Psoas muscle (tissue), 8 donors: ENCODE results near the gene NFE2L3. TPM values are rescaled to one million over a fixed set of nuclear protein-coding genes. Genes with fewer than 3 reads are reported as not detected.

Experiments used
- ATAC-seq, 4 donors: fragments of 200-7000 bp; cut with Tn5 transposase; one replicate each; pipeline ENCODE4 v1.9.1; 2020; ENCODE audit warnings: moderate library complexity in 3 of 4, mild to moderate bottlenecking in 2 of 4
- DNase-seq, 2 donors: peaks; one replicate each; pipeline ENCODE4 v3.0.0-alpha.2; 2020
- H3K27ac ChIP-seq: fragments of 200-600 bp; one replicate; pipeline ENCODE4 v1.8.0; 2022
- H3K27me3 ChIP-seq, 3 donors: fragments of 200-600 bp in 1 of 3; one replicate each; pipeline versions ENCODE4 v1.6.1 to v1.8.0; 2013 to 2022; ENCODE audit warnings: low read length in 2 of 3, mild to moderate bottlenecking in 2 of 3, moderate library complexity in 1 of 3; ENCODE audit not compliant: insufficient read depth in 3 of 3
- H3K36me3 ChIP-seq, 2 donors: fragments of 200-600 bp in 1 of 2; one replicate each; pipeline versions ENCODE4 v1.6.1 to v1.8.0; 2013 to 2022; ENCODE audit warnings: low read depth in 1 of 2, mild to moderate bottlenecking in 1 of 2, moderate library complexity in 1 of 2; ENCODE audit not compliant: insufficient read depth in 1 of 2
- H3K4me1 ChIP-seq: fragments of 200-600 bp; one replicate; pipeline ENCODE4 v1.8.0; 2022
- H3K4me3 ChIP-seq: fragments of 200-600 bp; one replicate; pipeline ENCODE4 v1.8.0; 2022; ENCODE audit warnings: mild to moderate bottlenecking
- H3K9me3 ChIP-seq: fragments of 200-600 bp; one replicate; pipeline ENCODE4 v1.8.0; 2022
- CTCF ChIP-seq: fragments of 200-600 bp; IDR thresholded peaks from one replicate; pipeline ENCODE4 v1.8.0; 2022; ENCODE audit warnings: antibody characterized with exemption
- WGBS, 3 donors: extraction: QIAGEN DNeasy Blood & Tissue Kit; methylation state at CpG; one replicate each; pipeline versions ENCODE4 v1.1.6 to v1.1.7; 2013; 5-methylcytosine and 5-hydroxymethylcytosine counted together
- intact Hi-C, 2 donors: fragments of 100-400 bp; cut with DNase I; formaldehyde crosslinking; loops; one replicate each; pipeline versions ENCODE4 v1.11.0 to v1.14.2; 2022
- polyA plus RNA-seq, 3 donors: library from polyadenylated mRNA; stranded (reverse); fragments of 200-250 nt; gene quantifications; one replicate each; pipeline ENCODE4 v1.2.3, GENCODE V29; 2013
- total RNA-seq, 4 donors: library from RNA; stranded (reverse); fragmentation: NEBNext Ultra II Directional in 2 of 4; extraction: Animal tissue kit (Norgen Biotek cat#: 25700) in 2 of 4; gene quantifications; one replicate each; pipeline versions ENCODE4 v1.2.1 to v1.2.4, GENCODE V29; 2021 to 2023
- donor health status: healthy with polysubstance abuse.
- donor health status: DM: no; HTN: no; CAD: no; lungs with moderate emphysema.
- donor health status: Bipolar disorder and iron deficiency.
- donor health status: healthy.
- donor health status: DM: yes; HTN: yes; CAD: no.
- donor health status: DM: no; HTN: no; CAD: no.
- donor health status: DM: no; HTN: no; CAD: no.
- donor health status: DM: yes; HTN: yes; CAD: no.

NFE2L3 gene
- total and polyA plus RNA-seq, 7 donors = 0.44 to 1.1 (median 0.72) TPM

- Histone ChIP-seq H3K4me3 (no peak overlapping the region), H3K36me3 (peaks cover 10 to 45% of the 10 kb centered on the region in 2 donors), H3K27me3 (no peaks in the 10 kb centered on the region), H3K4me1 (no peaks in the 10 kb centered on the region), H3K9me3 (no peaks in the 10 kb centered on the region), H3K27ac (no peak overlapping the region)
- DNase-seq (no peak), ATAC-seq (no peak)
- TF ChIP-seq CTCF = no peak
- intact Hi-C loops = no loop called here
- 81 to 89% (median 84%) methylated on average over 5 of the region's 5 CpGs for WGBS, 3 donors
These were observed 14.8 kb downstream of the NFE2L3 start for GRCh38 chr7:26166684-26167266.

GRCh38 chr7:26167303-26167934, 15.4 kb downstream of the NFE2L3 start:
- ATAC-seq = no peak
- Histone ChIP-seq H3K9me3 (no peaks in the 10 kb centered on the region), H3K36me3 (peaks cover 10 to 45% of the 10 kb centered on the region in 2 donors), H3K27me3 (no peaks in the 10 kb centered on the region), H3K4me3 (no peak overlapping the region), H3K27ac (no peak overlapping the region), H3K4me1 (no peaks in the 10 kb centered on the region)
- WGBS, 3 donors = 90 to 95% (median 94%) methylated on average over 3 of the region's 3 CpGs
- no peak for TF ChIP-seq CTCF
- DNase-seq = no peak
- intact Hi-C loops = no loop called here

GRCh38 chr7:26168458-26169023, 16.5 kb downstream of the NFE2L3 start:
- TF ChIP-seq CTCF = no peak
- H3K4me1 ChIP-seq = no peaks in the 10 kb centered on the region
- H3K27me3 ChIP-seq = no peaks in the 10 kb centered on the region
- ATAC-seq (no peak), DNase-seq (no peak)
- H3K9me3 ChIP-seq = no peaks in the 10 kb centered on the region
- 82 to 92% (median 91%) methylated on average over 6 of the region's 6 CpGs for WGBS, 3 donors
- no peak overlapping the region for H3K4me3 ChIP-seq
- no peak overlapping the region for H3K27ac ChIP-seq
- intact Hi-C loops = no loop called here
- H3K36me3 ChIP-seq = peaks cover 10 to 45% of the 10 kb centered on the region in 2 donors

GRCh38 chr7:26169271-26169670, 17.3 kb downstream of the NFE2L3 start:
- no peaks in the 10 kb centered on the region for H3K27me3 ChIP-seq
- DNase-seq = no peak
- no peak overlapping the region for H3K4me3 ChIP-seq
- WGBS, 3 donors = 71 to 89% (median 83%) methylated on average over 3 of the region's 3 CpGs
- no peaks in the 10 kb centered on the region for H3K9me3 ChIP-seq
- peaks cover 10 to 45% of the 10 kb centered on the region in 2 donors for H3K36me3 ChIP-seq
- H3K27ac ChIP-seq = no peak overlapping the region
- no peak for TF ChIP-seq CTCF
- ATAC-seq = no peak
- intact Hi-C loops = no loop called here
- H3K4me1 ChIP-seq = no peaks in the 10 kb centered on the region
